ENCODE measurements around the gene SORD.
"Not testable (repeated sequence)": the region's sequence is repeated elsewhere in the genome, so short reads cannot be mapped to it uniquely, and the experiment has no call there.

Gene SORD

DNA sequence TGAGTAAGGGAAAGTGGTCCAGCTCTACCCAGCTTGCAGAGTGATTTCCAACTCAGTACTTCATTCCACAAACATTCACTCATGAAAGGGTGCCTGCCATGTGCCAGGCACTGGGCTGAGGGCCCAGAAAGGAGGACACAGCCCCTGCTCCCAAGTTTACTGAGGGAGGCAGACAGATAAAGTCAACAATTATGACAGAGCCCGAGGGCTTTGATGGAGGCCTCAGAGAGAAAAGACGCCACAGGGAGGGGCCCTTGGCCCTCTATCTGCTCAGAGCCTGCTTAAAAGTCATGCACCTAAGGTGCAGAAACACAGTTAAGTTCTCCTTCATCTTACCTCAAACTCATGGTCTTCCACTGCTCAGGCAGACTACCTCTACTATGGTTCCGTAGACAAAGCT is 1.7 kb downstream of the SORD start:
- not testable (repeated sequence) for DNase-seq (ENCODE audit: low read depth)

DNA sequence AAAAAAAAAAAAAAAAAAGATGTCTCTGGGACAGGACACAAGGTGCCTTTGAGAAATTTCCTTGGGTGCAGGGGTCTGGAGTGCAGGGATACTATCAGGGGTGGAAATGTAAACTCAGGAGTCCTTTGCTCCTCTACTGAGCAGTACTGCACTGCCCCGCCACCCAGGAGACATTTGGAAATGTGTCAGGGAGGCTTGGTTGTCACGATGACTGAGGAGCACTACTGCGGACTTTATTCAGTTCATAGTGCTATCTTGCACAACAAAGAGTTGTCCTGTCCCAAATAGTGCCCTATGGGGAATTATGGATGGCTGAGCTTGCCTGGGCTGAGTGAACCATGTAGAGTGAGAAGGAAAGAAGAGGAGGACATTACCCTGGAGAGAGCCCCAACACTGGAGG is 2.6 kb downstream of the SORD start:
- not testable (repeated sequence) for DNase-seq (ENCODE audit: low read depth)

GRCh38 chr15:45026651-45027190 is 3.7 kb downstream of the SORD start:
- DNase-seq (ENCODE audit: low read depth) = no peak

DNA sequence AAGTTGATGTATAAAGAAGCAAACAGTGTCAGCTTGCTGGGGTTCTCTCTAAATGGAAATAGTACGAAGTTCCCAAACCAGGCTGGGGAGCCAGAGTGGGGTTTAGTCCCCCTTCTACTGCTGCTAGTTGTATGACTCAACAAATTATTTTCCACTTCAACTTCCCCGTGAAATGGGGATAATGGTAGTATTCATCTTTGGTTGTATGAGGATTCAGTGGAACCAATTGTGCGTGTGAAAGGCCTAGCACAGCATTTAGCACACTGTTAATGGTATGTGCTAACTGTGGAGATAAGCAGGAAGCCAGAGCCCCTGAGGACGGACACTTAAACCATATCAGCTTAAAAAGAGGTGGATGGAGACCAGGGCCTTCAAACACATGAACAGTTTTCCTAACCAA is 4.2 kb downstream of the SORD start:
- DNase-seq (ENCODE audit: low read depth) = no peak

DNA sequence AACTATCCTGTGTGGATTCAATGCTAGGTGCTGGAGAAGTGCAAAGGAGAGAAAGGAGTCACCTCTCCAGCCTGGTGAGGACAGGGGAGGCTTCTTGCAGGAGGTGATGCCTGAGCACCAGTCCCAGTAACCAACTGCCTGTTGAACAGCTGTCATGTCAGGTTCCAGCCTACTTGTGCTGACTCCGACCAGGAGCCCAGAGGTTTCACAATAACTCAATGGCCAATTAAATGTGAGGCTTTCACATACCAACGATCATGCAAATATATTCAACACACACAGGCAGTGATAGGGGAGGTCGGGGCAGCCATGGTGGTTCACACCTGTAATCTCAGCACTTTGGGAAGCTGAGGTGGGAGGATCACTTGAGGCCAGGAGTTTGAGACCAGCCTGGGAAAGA is 7.7 kb downstream of the SORD start:
- DNase-seq (ENCODE audit: low read depth) = no peak

- DNase-seq (ENCODE audit: low read depth) = not testable (repeated sequence)
These were observed 8.6 kb downstream of the SORD start for GRCh38 chr15:45031522-45032028.

GRCh38 chr15:45032501-45032900 is 9.5 kb downstream of the SORD start:
- DNase-seq (ENCODE audit: low read depth) = not testable (repeated sequence)

- not testable (repeated sequence) for DNase-seq (ENCODE audit: low read depth)
These were observed 11.1 kb downstream of the SORD start for GRCh38 chr15:45034087-45034486.

DNA sequence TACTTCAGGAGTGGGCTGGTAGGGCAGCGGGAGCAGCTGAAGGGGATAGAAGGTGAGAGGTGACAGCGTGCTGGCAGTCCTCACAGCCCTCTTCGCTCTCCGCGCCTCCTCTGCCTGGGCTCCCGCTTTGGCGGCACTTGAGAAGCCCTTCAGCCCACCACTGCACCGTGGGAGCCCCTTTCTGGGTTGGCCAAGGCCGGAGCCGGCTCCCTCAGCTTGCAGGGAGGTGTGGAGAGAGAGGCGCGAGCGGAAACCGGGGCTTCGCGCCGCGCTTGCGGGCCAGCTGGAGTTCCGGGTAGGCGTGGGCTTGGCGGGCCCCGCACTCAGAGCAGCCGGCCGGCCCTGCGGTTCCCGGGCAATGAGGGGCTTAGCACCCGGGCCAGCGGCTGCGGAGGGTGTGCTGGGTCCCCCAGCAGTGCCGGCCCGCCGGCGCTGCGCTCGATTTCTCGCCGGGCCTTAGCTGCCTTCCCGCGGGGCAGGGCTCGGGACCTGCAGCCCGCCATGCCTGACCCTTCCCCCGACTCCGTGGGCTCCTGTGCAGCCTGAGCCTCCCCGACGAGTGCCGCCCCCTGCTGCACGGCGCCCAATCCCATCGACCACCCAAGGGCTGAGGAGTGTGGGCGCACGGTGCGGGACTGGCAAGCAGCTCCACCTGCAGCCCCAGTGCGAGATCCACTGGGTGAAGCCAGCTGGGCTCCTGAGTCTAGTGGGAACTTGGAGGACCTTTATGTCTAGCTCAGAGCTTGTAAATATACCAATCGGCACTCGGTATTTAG is 11.8 kb downstream of the SORD start:
- not testable (repeated sequence) for DNase-seq (ENCODE audit: low read depth)

DNA sequence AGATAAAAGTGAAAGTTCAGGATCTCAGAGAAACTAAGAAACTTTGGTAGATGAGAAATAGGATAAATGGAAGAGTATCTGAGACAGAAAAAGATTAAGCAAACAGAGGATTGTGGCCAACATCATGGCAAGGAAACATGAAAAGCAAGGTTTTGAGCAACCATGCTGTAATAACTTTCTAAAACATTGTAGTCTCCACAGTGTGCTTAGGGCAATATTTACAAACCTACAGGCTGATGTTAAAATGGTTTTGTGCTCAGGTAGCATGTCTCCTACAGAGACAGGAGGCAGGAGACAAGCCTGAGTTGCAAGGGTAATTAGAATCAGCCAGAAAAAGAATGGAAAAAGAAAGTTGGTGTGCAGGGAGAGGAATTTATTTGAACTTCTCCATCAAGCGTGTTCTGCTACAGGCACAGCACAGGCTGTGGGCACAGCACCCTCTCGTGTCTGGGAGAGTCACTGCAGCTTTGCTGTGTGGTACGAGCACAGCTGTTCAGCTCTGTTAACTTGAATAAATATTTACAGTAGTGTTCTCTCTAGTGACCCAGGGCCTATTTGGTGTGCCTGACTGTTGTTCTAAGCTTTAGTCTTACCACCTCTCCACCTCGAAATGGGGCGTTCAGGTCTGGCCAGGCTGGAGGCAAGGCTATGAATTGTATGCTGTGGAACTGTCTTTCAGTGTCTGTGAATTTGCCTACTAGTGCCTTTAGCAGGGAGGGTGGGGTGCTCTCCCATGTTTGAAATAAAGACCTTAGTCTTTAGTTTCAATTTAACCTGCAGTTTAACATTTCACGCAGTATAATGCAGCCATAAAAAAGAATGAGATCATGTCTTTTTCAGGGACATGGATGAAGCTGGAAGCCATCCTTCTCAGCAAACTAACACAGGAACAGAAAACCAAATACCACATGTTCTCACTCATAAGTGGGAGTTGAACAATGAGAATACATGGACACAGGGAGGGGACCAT is 14.1 kb downstream of the SORD start:
- peak; percentile 57 for DNase-seq (ENCODE audit: low read depth)

DNA sequence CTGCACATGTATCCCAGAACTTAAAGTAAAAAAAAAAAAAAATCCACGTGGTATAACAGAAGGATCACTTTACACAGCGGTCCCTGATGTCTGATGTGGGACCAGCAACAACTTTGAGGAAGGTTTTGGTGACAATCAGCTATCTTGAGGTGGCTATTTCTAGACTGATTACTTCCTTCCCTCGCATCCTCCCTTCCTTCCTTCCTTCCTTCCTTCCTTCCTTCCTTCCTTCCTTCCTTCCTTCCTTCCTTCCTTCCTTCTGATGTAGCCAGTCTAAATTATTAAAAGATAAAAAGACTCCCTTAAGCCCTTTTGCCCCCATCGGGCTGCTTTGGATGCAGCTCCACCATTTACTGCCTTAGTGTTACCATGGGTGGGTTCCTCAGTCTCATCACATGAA is 14.9 kb downstream of the SORD start:
- DNase-seq (ENCODE audit: low read depth) = no peak

DNA sequence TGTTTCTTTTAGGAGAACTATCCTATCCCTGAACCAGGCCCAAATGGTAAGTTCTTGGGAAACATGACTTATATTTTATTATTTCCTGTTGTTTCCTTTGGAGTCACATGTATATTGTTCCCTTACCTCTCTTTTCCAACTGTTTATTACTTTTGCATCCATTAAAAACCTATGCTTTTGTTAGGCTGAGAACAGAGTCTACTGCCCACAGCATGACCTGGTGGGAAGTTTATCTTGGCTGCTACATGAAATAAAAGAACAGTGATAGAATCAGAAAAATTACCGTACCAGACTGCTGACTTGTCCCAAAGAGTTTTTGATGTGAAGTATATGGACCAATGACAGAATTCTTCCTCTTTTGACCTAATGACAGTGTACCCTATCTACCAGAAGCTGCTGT is 17.4 kb downstream of the SORD start:
- DNase-seq (ENCODE audit: low read depth) = not testable (repeated sequence)

GRCh38 chr15:45041538-45041937 is 18.5 kb downstream of the SORD start:
- not testable (repeated sequence) for DNase-seq (ENCODE audit: low read depth)

GRCh38 chr15:45042859-45043258 is 19.9 kb downstream of the SORD start:
- DNase-seq (ENCODE audit: low read depth) = not testable (repeated sequence)

DNA sequence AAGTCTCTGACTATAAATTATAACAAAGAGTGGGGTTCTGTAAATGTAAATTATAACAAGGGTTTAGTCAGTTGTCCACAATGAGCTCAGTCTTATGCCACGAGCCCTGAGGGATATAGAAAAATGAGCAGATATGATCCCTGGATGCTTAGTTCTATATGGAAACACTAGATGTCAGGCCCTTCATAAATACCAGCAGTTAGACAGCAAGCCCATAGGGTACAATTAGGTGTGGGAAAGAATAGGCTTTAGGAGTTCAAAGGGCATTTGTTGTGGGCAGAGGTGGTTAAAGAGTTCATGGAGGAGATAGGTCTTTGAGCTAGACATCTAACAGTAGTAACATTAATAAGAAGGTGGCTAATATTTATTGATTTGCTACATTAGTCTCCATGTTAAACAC is 21.3 kb downstream of the SORD start:
- not testable (repeated sequence) for DNase-seq (ENCODE audit: low read depth)

DNA sequence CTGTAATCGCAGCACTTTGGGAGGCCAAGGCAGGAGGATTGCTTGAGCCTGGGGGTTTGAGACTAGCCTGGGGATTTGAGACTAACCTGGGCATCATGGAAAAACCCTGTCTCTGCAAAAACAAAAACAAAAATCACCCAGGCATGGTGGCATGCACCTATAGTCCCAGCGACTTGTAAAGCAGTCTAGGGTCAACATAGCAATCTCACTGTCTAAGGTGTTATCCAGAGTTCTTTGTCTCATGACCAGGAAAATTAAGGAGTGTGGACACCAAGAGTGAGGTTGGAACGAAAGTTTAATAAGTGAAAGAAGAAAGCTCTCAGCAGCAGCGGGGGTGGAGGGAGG is 25.4 kb downstream of the SORD start:
- not testable (repeated sequence) for DNase-seq (ENCODE audit: low read depth)

DNA sequence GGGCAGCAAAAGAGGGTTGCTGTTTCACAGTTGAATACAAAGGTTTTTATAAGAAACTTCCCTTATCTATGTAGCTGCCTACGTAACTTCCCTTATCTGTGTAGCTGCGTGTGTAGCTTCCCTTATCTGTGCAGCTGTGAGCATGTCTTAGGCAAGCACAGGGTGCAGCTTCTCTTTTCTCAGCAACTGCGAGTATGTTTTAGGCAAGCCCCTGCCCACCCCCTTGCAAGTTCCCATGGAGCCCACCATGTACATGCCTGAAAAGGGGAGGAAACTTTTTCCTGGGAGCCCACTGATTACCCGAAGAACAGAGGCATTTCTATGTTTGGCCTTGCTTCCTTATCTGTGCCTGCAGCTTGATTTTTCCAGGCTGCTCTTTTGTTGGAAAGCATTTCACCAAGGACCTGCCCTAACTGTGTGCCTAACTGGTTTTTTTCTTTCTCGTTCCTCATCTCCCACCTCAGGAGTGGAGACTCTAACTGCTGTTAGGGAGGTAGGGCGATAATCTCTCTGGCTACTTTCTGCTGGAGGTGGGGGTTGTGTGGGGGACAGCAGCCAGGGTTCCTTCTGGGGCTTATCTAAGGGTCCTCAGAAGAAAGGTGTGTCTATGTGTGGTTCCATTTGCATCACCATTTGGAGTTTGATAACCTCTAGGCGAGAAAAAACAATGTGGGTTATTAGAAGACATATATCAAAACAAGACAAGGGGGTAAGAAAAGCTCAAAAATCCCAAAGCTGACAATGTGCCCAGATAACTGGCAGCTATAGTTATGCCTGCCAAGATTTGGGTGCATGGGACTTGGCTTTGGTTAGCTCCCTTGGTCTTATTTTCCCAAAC is 26.0 kb downstream of the SORD start:
- no peak for DNase-seq (ENCODE audit: low read depth)

DNA sequence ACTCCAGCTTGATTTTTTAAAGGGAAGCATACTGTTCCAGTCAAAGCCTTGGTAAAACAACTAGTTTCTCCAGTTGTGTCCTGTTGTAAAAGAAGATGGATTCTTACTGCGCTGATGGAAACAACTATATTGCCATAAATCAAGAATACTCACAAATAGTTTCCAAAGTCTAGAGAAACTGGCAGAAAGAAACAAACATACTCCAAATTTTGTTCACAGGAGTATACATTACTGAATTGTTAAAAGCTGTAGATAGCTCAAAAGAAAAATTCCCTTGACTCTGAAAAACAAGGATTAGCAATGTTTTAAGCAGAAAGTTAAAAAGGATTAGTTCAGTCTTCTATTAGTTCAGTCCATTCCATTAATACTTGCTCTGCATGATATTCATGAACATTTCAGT is 27.6 kb downstream of the SORD start:
- DNase-seq (ENCODE audit: low read depth) = no peak

DNA sequence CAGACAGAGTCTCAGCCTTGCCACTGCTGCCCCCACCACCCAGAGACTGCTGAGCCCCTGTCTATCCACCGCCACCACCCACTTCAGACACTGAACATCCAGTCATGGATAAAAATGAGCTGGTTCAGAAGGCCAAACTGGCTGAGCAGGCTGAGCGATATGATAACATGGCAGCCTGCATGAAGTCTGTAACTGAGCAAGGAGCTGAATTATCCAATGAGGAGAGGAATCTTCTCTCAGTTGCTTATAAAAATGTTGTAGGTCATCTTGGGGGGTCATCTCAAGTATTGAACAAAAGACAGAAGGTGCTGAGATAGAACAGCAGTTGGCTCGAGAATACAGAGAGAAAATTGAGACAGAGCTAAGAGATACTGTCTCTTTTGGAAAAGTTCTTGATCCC is 29.7 kb downstream of the SORD start:
- DNase-seq (ENCODE audit: low read depth) = not testable (repeated sequence)

DNA sequence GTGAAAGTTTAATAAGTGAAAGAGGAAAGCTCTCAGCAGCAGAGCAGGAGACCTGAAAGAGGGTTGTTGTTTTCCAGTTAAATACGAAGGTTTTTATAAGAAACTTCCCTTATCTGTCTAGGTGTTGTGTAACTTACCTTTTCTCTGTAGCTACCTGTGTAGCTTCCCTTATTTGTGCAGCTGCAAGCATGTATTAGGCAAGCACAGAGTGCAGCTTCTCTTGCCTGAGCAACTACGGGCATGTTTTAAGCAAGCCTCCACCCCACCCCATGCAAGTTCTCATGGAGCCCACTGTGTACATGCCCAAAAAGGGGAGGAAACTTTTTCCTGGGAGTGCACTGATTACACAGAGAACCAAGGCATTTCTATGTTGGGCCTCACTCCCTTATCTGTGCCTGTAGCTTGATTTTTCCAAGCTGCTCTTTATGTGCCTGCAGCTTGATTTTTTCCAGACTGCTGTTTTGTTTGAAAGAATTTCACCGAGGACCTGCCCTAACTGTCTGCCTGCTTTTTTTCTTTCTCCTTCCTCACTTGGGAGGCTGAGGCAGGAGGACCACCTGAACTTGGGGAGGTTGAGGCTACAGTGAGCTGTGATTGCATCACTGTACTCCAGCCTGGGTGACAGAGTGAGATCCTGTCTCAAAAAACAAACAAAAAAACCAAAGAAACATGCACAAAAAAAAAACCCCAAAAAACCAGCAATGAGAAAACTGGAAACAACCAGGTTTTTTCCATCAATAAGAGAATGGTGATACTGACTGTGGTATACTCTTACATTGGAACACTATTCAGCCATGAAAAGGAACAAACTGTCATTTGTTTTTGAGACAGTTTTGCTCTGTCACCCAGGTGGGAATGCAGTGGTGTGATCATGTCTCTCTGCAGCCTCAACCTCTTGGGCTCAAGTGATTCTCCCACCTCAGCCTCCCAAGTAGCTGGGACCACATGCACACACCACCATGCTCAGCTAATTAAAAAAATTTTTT is 36.0 kb downstream of the SORD start:
- DNase-seq (ENCODE audit: low read depth) = not testable (repeated sequence)

Data from stimulated activated CD8-positive, alpha-beta memory T cell treated with anti-CD3 and anti-CD28 coated beads, Interleukin-12 subunit alpha, Interleukin-12 subunit beta, amount 100 ng/mL, for 1 hour (primary cell).